Thyroid gland (tissue), 4 donors: ENCODE measurements around the gene SERPINB3.

Experiments used
- POLR2A ChIP-seq, 2 donors: fragments of 450-650 bp; IDR thresholded peaks; one replicate each; pipeline ENCODE4 v1.6.1; 2017; ENCODE audit warnings: antibody characterized with exemption in 2 of 2, mild to moderate bottlenecking in 2 of 2, moderate library complexity in 1 of 2
- TF ChIP-seq, protein P1 (sequence below), 6 experiments: fragments of 200-600 bp in 3 of 6; fragments of 450-650 bp in 3 of 6; sonication (generic) in 3 of 6; IDR thresholded peaks; one replicate each; pipeline ENCODE4 v1.5.1; 2016 to 2019; ENCODE audit warnings: antibody characterized with exemption in 6 of 6, mild to moderate bottlenecking in 2 of 6, inconsistent platforms in 1 of 6, moderate library complexity in 1 of 6

DNA sequence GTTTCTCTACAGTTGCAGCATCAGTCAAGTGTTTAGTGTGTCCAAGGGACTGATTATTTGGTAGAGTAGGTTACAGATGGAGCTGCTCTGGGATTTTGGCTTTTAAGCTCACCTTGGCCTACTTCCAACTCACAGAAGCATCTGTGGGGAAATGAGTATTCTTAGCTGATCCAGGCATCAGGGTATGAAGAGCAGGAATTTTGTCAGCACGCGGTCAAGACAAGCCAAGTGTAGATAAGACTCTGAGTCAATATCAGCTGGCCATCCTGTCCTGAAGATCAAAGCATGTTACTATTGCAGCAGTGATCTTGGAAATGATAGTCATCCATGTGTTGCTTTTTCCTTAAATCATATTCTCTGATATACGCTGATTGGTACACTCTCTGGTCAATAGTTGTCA is 42.0 kb downstream of the SERPINB3 start:
- TF ChIP-seq, protein P1, sequence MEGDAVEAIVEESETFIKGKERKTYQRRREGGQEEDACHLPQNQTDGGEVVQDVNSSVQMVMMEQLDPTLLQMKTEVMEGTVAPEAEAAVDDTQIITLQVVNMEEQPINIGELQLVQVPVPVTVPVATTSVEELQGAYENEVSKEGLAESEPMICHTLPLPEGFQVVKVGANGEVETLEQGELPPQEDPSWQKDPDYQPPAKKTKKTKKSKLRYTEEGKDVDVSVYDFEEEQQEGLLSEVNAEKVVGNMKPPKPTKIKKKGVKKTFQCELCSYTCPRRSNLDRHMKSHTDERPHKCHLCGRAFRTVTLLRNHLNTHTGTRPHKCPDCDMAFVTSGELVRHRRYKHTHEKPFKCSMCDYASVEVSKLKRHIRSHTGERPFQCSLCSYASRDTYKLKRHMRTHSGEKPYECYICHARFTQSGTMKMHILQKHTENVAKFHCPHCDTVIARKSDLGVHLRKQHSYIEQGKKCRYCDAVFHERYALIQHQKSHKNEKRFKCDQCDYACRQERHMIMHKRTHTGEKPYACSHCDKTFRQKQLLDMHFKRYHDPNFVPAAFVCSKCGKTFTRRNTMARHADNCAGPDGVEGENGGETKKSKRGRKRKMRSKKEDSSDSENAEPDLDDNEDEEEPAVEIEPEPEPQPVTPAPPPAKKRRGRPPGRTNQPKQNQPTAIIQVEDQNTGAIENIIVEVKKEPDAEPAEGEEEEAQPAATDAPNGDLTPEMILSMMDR (IDR thresholded peaks at IDR 0.05) = no peak
- no peak for TF ChIP-seq POLR2A (IDR thresholded peaks at IDR 0.05)
